Measurements from ENCODE around the gene WNT10A. TPM values are rescaled to one million over a fixed set of nuclear protein-coding genes. Genes with fewer than 3 reads are reported as not detected.

WNT10A gene
- total RNA-seq, 1 experiment from 2014 or later: not detected

- peak; percentile 64 for DNase-seq (ENCODE audit: low spot score)
Measured at GRCh38 chr2:218892693-218893348, 12.2 kb downstream of the WNT10A start.

- DNase-seq (ENCODE audit: low spot score): no peak
Measured at GRCh38 chr2:218893349-218894150, 12.9 kb downstream of the WNT10A start.

GRCh38 chr2:218894151-218894879, 13.7 kb downstream of the WNT10A start:
- no peak for DNase-seq (ENCODE audit: low spot score)

GRCh38 chr2:218894880-218895157, 14.2 kb downstream of the WNT10A start:
- DNase-seq (ENCODE audit: low spot score): no peak

GRCh38 chr2:218895326-218895725, 14.7 kb downstream of the WNT10A start:
- peak; percentile 4 for DNase-seq (ENCODE audit: low spot score)

- peak; percentile 11 for DNase-seq (ENCODE audit: low spot score)
Measured at GRCh38 chr2:218895759-218896500, 15.3 kb downstream of the WNT10A start.

GRCh38 chr2:218896501-218897393, 16.1 kb downstream of the WNT10A start:
- peak; percentile 50 for DNase-seq (ENCODE audit: low spot score)

GRCh38 chr2:218897394-218898108, 16.9 kb downstream of the WNT10A start:
- peak; percentile 2 for DNase-seq (ENCODE audit: low spot score)

GRCh38 chr2:218898109-218898878, 17.6 kb downstream of the WNT10A start:
- DNase-seq (ENCODE audit: low spot score): no peak

- no peak for DNase-seq (ENCODE audit: low spot score)
Measured at GRCh38 chr2:218899147-218899546, 18.5 kb downstream of the WNT10A start.

GRCh38 chr2:218902427-218902826, 21.8 kb downstream of the WNT10A start:
- DNase-seq (ENCODE audit: low spot score): no peak

- DNase-seq (ENCODE audit: low spot score): no peak
Measured at GRCh38 chr2:218904176-218904575, 23.5 kb downstream of the WNT10A start.

- DNase-seq (ENCODE audit: low spot score): peak; percentile 71
Measured at GRCh38 chr2:218908721-218909619, 28.3 kb downstream of the WNT10A start.

GRCh38 chr2:218910741-218911140, 30.1 kb downstream of the WNT10A start:
- no peak for DNase-seq (ENCODE audit: low spot score)

- DNase-seq (ENCODE audit: low spot score): no peak
Measured at GRCh38 chr2:218920504-218920903, 39.9 kb downstream of the WNT10A start.

GRCh38 chr2:218924757-218925156, 44.1 kb downstream of the WNT10A start:
- no peak for DNase-seq (ENCODE audit: low spot score)

- no peak for DNase-seq (ENCODE audit: low spot score)
Measured at GRCh38 chr2:218925434-218925833, 44.8 kb downstream of the WNT10A start.

GRCh38 chr2:218927422-218927821, 46.8 kb downstream of the WNT10A start:
- DNase-seq (ENCODE audit: low spot score): no peak

- DNase-seq (ENCODE audit: low spot score): no peak
Measured at GRCh38 chr2:218927876-218928275, 47.2 kb downstream of the WNT10A start.

All from H4 (cell line).